Measurements from ENCODE around the gene MPLKIP.
"Not testable (repeated sequence)": the region's sequence is repeated elsewhere in the genome, so short reads cannot be mapped to it uniquely, and the experiment has no call there.

Gene MPLKIP

GRCh38 chr7:40175256-40175655, 40.8 kb upstream of the MPLKIP start:
- not testable (repeated sequence) for H3K18ac ChIP-seq (ENCODE audit: low read length); DNase-seq (ENCODE audit: low spot score); H4K8ac ChIP-seq (ENCODE audit: low read depth, low read length); H2AFZ ChIP-seq (ENCODE audit: low read length); H2BK12ac ChIP-seq (ENCODE audit: low read length); H3K4me2 ChIP-seq (ENCODE audit: insufficient read depth, low read length, poor library complexity, severe bottlenecking); H3K4me1 ChIP-seq (ENCODE audit: control insufficient read depth in 2 of 2, insufficient read depth in 1 of 2, low read depth in 1 of 2, low read length in 2 of 2); H3K9me3 ChIP-seq (replicated peaks in 1 of 2; ENCODE audit: control insufficient read depth in 2 of 2, insufficient read depth in 1 of 2, low read depth in 1 of 2, low read length in 2 of 2); H3K27ac ChIP-seq (replicated peaks; ENCODE audit: low read length); H2AK5ac ChIP-seq (ENCODE audit: low read depth, low read length); H3K14ac ChIP-seq (ENCODE audit: low read length); H3K27me3 ChIP-seq (ENCODE audit: control insufficient read depth in 3 of 3, insufficient read depth in 3 of 3, low read depth in 1 of 3, low read length in 3 of 3); H2BK120ac ChIP-seq (ENCODE audit: low read depth, low read length); H3K36me3 ChIP-seq (replicated peaks in 1 of 2; ENCODE audit: control insufficient read depth in 2 of 2, insufficient read depth in 2 of 2, low read length in 2 of 2); H4K91ac ChIP-seq (ENCODE audit: low read depth, low read length, poor library complexity); H2BK5ac ChIP-seq (ENCODE audit: low read length); H3K4ac ChIP-seq (ENCODE audit: low read length); H3K4me3 ChIP-seq (ENCODE audit: low read length in 2 of 2); H3K79me1 ChIP-seq (ENCODE audit: low read depth, low read length); H3K9ac ChIP-seq (ENCODE audit: low read depth, low read length, poor library complexity); H2BK15ac ChIP-seq (ENCODE audit: low read length); H3K23ac ChIP-seq (ENCODE audit: low read depth, low read length, poor library complexity)
- no CpG with 5 or more reads among the region's 6 CpGs for WGBS, 2 donors (ENCODE audit: extremely low coverage in 2 of 2, insufficient read length in 2 of 2, insufficient replicate concordance in 1 of 2)

- H3K27ac ChIP-seq (replicated peaks; ENCODE audit: low read length); H2BK5ac ChIP-seq (ENCODE audit: low read length); H4K8ac ChIP-seq (ENCODE audit: low read depth, low read length); H3K79me1 ChIP-seq (ENCODE audit: low read depth, low read length); H3K36me3 ChIP-seq (replicated peaks in 1 of 2; ENCODE audit: control insufficient read depth in 2 of 2, insufficient read depth in 2 of 2, low read length in 2 of 2); H2AFZ ChIP-seq (ENCODE audit: low read length); H2BK120ac ChIP-seq (ENCODE audit: low read depth, low read length); H2AK5ac ChIP-seq (ENCODE audit: low read depth, low read length); H2BK12ac ChIP-seq (ENCODE audit: low read length); H3K9me3 ChIP-seq (replicated peaks in 1 of 2; ENCODE audit: control insufficient read depth in 2 of 2, insufficient read depth in 1 of 2, low read depth in 1 of 2, low read length in 2 of 2); H3K9ac ChIP-seq (ENCODE audit: low read depth, low read length, poor library complexity); H3K4me2 ChIP-seq (ENCODE audit: insufficient read depth, low read length, poor library complexity, severe bottlenecking); H3K4me1 ChIP-seq (ENCODE audit: control insufficient read depth in 2 of 2, insufficient read depth in 1 of 2, low read depth in 1 of 2, low read length in 2 of 2); H2BK15ac ChIP-seq (ENCODE audit: low read length); H3K23ac ChIP-seq (ENCODE audit: low read depth, low read length, poor library complexity); H3K4ac ChIP-seq (ENCODE audit: low read length); H3K27me3 ChIP-seq (ENCODE audit: control insufficient read depth in 3 of 3, insufficient read depth in 3 of 3, low read depth in 1 of 3, low read length in 3 of 3); H3K4me3 ChIP-seq (ENCODE audit: low read length in 2 of 2); DNase-seq (ENCODE audit: low spot score); H3K18ac ChIP-seq (ENCODE audit: low read length); H4K91ac ChIP-seq (ENCODE audit: low read depth, low read length, poor library complexity); H3K14ac ChIP-seq (ENCODE audit: low read length): not testable (repeated sequence)
- no CpG with 5 or more reads among the region's 13 CpGs for WGBS, 2 donors (ENCODE audit: extremely low coverage in 2 of 2, insufficient read length in 2 of 2, insufficient replicate concordance in 1 of 2)
Observed at GRCh38 chr7:40173121-40173520, 38.7 kb upstream of the MPLKIP start.

GRCh38 chr7:40168266-40168665, 33.8 kb upstream of the MPLKIP start:
- not testable (repeated sequence) for H3K4me1 ChIP-seq (ENCODE audit: control insufficient read depth in 2 of 2, insufficient read depth in 1 of 2, low read depth in 1 of 2, low read length in 2 of 2); H2BK120ac ChIP-seq (ENCODE audit: low read depth, low read length); H3K36me3 ChIP-seq (replicated peaks in 1 of 2; ENCODE audit: control insufficient read depth in 2 of 2, insufficient read depth in 2 of 2, low read length in 2 of 2); H3K14ac ChIP-seq (ENCODE audit: low read length); H3K79me1 ChIP-seq (ENCODE audit: low read depth, low read length); H2BK5ac ChIP-seq (ENCODE audit: low read length); H2BK15ac ChIP-seq (ENCODE audit: low read length); H2BK12ac ChIP-seq (ENCODE audit: low read length); H3K23ac ChIP-seq (ENCODE audit: low read depth, low read length, poor library complexity); H3K18ac ChIP-seq (ENCODE audit: low read length); H2AFZ ChIP-seq (ENCODE audit: low read length); H3K4me3 ChIP-seq (ENCODE audit: low read length in 2 of 2); H3K4ac ChIP-seq (ENCODE audit: low read length); H2AK5ac ChIP-seq (ENCODE audit: low read depth, low read length); H4K91ac ChIP-seq (ENCODE audit: low read depth, low read length, poor library complexity); DNase-seq (ENCODE audit: low spot score); H3K9ac ChIP-seq (ENCODE audit: low read depth, low read length, poor library complexity); H3K4me2 ChIP-seq (ENCODE audit: insufficient read depth, low read length, poor library complexity, severe bottlenecking); H3K27me3 ChIP-seq (ENCODE audit: control insufficient read depth in 3 of 3, insufficient read depth in 3 of 3, low read depth in 1 of 3, low read length in 3 of 3); H3K27ac ChIP-seq (replicated peaks; ENCODE audit: low read length); H4K8ac ChIP-seq (ENCODE audit: low read depth, low read length); H3K9me3 ChIP-seq (replicated peaks in 1 of 2; ENCODE audit: control insufficient read depth in 2 of 2, insufficient read depth in 1 of 2, low read depth in 1 of 2, low read length in 2 of 2)
- no CpG with 5 or more reads among the region's 3 CpGs for WGBS, 2 donors (ENCODE audit: extremely low coverage in 2 of 2, insufficient read length in 2 of 2, insufficient replicate concordance in 1 of 2)

- Histone ChIP-seq H2BK120ac (ENCODE audit: low read depth, low read length) (no peak overlapping the region), H3K27ac (replicated peaks; ENCODE audit: low read length) (no peak overlapping the region), H3K9me3 (replicated peaks in 1 of 2; ENCODE audit: control insufficient read depth in 2 of 2, insufficient read depth in 1 of 2, low read depth in 1 of 2, low read length in 2 of 2) (no peaks in the 10 kb centered on the region), H4K91ac (ENCODE audit: low read depth, low read length, poor library complexity) (no peak overlapping the region), H4K8ac (ENCODE audit: low read depth, low read length) (no peak overlapping the region), H3K4me3 (ENCODE audit: low read length in 2 of 2) (no peak overlapping the region), H2BK15ac (ENCODE audit: low read length) (no peak overlapping the region), H3K18ac (ENCODE audit: low read length) (no peak overlapping the region), H3K9ac (ENCODE audit: low read depth, low read length, poor library complexity) (no peak overlapping the region), H2BK5ac (ENCODE audit: low read length) (no peak overlapping the region), H2AK5ac (ENCODE audit: low read depth, low read length) (no peak overlapping the region), H3K23ac (ENCODE audit: low read depth, low read length, poor library complexity) (no peak overlapping the region), H2BK12ac (ENCODE audit: low read length) (no peak overlapping the region), H3K79me1 (ENCODE audit: low read depth, low read length) (no peaks in the 10 kb centered on the region), H3K36me3 (replicated peaks in 1 of 2; ENCODE audit: control insufficient read depth in 2 of 2, insufficient read depth in 2 of 2, low read length in 2 of 2) (no peaks in the 10 kb centered on the region), H3K4me1 (ENCODE audit: control insufficient read depth in 2 of 2, insufficient read depth in 1 of 2, low read depth in 1 of 2, low read length in 2 of 2) (no peaks in the 10 kb centered on the region), H3K4ac (ENCODE audit: low read length) (no peak overlapping the region), H3K27me3 (ENCODE audit: control insufficient read depth in 3 of 3, insufficient read depth in 3 of 3, low read depth in 1 of 3, low read length in 3 of 3) (no peaks in the 10 kb centered on the region), H3K4me2 (ENCODE audit: insufficient read depth, low read length, poor library complexity, severe bottlenecking) (no peak overlapping the region), H2AFZ (ENCODE audit: low read length) (no peak overlapping the region), H3K14ac (ENCODE audit: low read length) (no peak overlapping the region)
- DNase-seq (ENCODE audit: low spot score): no peak
- no CpG with 5 or more reads among the region's 3 CpGs for WGBS, 2 donors (ENCODE audit: extremely low coverage in 2 of 2, insufficient read length in 2 of 2, insufficient replicate concordance in 1 of 2)
Observed at GRCh38 chr7:40167291-40167690, 32.9 kb upstream of the MPLKIP start.

Data from neuronal stem cell (in vitro differentiated cells).